Posterior vena cava (tissue), 2 donors: ENCODE data around the gene ZNF134. TPM values are rescaled to one million over a fixed set of nuclear protein-coding genes. Genes with fewer than 3 reads are reported as not detected.

Experiments used
- total RNA-seq, 2 donors: library from RNA; stranded (reverse); fragmentation: NEBNext Ultra II Directional; extraction: Animal tissue kit (Norgen Biotek cat#: 25700); gene quantifications; one replicate each; pipeline ENCODE4 v1.2.1, GENCODE V29; 2021
- donor health status: DM: yes; HTN: yes; CAD: no.
- donor health status: DM: yes; HTN: yes; CAD: no.

Gene ZNF134
- total RNA-seq, 2 donors from 2014 or later: 14.9 to 18.0 TPM

Other genes starting within 250 kb of the ZNF134 start
- gene ZNF548, start 224.4 kb upstream of the ZNF134 start, total RNA-seq: 10 to 100 TPM; 16.4 to 18.7 TPM
- 10 to 100 TPM; 10.9 to 11.4 TPM for gene ZNF17, start 203.1 kb upstream of the ZNF134 start, total RNA-seq
- gene ZNF749, start 178.9 kb upstream of the ZNF134 start, total RNA-seq: 10 to 100 TPM in 1 of 2 donors, 1 to 10 TPM in 1; 7.1 to 10.2 TPM
- 1 to 10 TPM in 1 of 2 donors, under 1 TPM in 1; 0.88 to 1.2 TPM for gene VN1R1, start 157.1 kb upstream of the ZNF134 start, total RNA-seq
- 1 to 10 TPM; 6.3 to 8.1 TPM for gene ZNF772, start 136.7 kb upstream of the ZNF134 start, total RNA-seq
- 1 to 10 TPM; 8.2 to 8.3 TPM for gene ZNF419, start 126.5 kb upstream of the ZNF134 start, total RNA-seq
- gene ZNF773, start 114.3 kb upstream of the ZNF134 start, total RNA-seq: 1 to 10 TPM; 5.7 to 7.2 TPM
- gene ZNF549, start 86.9 kb upstream of the ZNF134 start, total RNA-seq: 1 to 10 TPM; 4.3 to 6.1 TPM
- 1 to 10 TPM; 3.7 to 4.5 TPM for gene ZNF550, start 54.4 kb upstream of the ZNF134 start, total RNA-seq
- 1 to 10 TPM; 3.9 to 5.3 TPM for gene ZNF416, start 35.3 kb upstream of the ZNF134 start, total RNA-seq
- 1 to 10 TPM; 4.5 to 5.0 TPM for gene ZIK1, start 30.1 kb upstream of the ZNF134 start, total RNA-seq
- gene ZNF530, start 14.4 kb upstream of the ZNF134 start, total RNA-seq: 1 to 10 TPM; 1.6 to 2.4 TPM
- gene ZNF211, start 18.9 kb downstream of the ZNF134 start, total RNA-seq: 1 to 10 TPM; 6.9 to 8.0 TPM
- under 1 TPM in 1 of 2 donors, not detected in 1; 0.10 TPM for gene ZSCAN4, start 54.7 kb downstream of the ZNF134 start, total RNA-seq
- 1 to 10 TPM; 4.8 to 7.7 TPM for gene ZNF551, start 67.7 kb downstream of the ZNF134 start, total RNA-seq
- gene ZNF154, start 95.0 kb downstream of the ZNF134 start, total RNA-seq: 1 to 10 TPM; 3.7 to 5.9 TPM
- 1 to 10 TPM; 5.5 to 6.5 TPM for gene ZNF671, start 113.4 kb downstream of the ZNF134 start, total RNA-seq
- gene ZNF776, start 132.6 kb downstream of the ZNF134 start, total RNA-seq: 10 to 100 TPM in 1 of 2 donors, 1 to 10 TPM in 1; 9.4 to 11.1 TPM
- gene ZNF586, start 155.4 kb downstream of the ZNF134 start, total RNA-seq: 10 to 100 TPM in 1 of 2 donors, 1 to 10 TPM in 1; 9.8 to 15.1 TPM
- gene ZNF552, start 200.7 kb downstream of the ZNF134 start, total RNA-seq: 1 to 10 TPM; 6.0 to 7.9 TPM
- gene ZNF587B, start 216.1 kb downstream of the ZNF134 start, total RNA-seq: 10 to 100 TPM; 11.8 to 13.0 TPM
- 10 to 100 TPM; 18.3 to 22.2 TPM for gene ZNF587, start 235.6 kb downstream of the ZNF134 start, total RNA-seq